Measurements from ENCODE around the gene ALDOB. TPM values are rescaled to one million over a fixed set of nuclear protein-coding genes. Genes with fewer than 3 reads are reported as not detected.

Gene ALDOB
- total RNA-seq, 1 experiment from 2014 or later = 1.2 TPM

DNA sequence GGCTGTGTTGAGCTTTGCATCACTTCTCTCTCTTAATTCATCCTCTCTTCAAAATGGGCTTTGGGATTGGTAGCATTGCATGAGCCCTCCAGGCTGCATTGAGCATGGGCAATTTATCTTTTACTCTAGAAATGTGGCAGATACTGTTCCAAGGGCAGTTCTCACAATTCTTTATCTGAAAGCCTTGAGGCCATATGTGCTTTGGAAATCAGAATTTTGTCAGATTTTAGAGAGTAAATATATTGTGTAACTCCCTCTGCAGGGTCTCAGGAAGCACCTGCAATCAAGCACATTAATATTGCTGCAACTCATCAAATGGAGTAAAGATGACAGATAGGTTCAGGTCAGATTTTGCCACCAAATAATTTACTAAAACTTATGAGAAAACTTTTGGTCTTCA is 17.6 kb downstream of the ALDOB start:
- DNase-seq (ENCODE audit: low read depth, low spot score) = no peak
- no peaks in the 10 kb centered on the region for H3K79me2 ChIP-seq (ENCODE audit: insufficient read depth, low read length)
- ChIA-PET CTCF (no interaction called here), POLR2A (no interaction called here), RAD21 (ENCODE audit: low non-redundant PET in 1 of 2, low total read pairs in 2 of 2, uncharacterized antibody in 2 of 2, unreplicated experiment in 2 of 2) (no interaction called here)
- BruUV-seq (replicated peaks) = no TSS peak
- H2AFZ ChIP-seq (ENCODE audit: low read depth, low read length, poor library complexity, severe bottlenecking) = no peak overlapping the region
- H3K9me2 ChIP-seq (ENCODE audit: insufficient read depth) = no peaks in the 10 kb centered on the region
- H3K9ac ChIP-seq (ENCODE audit: low read length) = no peak overlapping the region
- intact Hi-C loops (cut with micrococcal nuclease) = no loop called here
- TF ChIP-seq EZH2phosphoT487 (IDR thresholded peaks at IDR 0.05; ENCODE audit: borderline replicate concordance) (no peak), FOSL1 (IDR thresholded peaks at IDR 0.05; ENCODE audit: low read depth) (no peak), ZBTB33 (IDR thresholded peaks at IDR 0.05; ENCODE audit: extremely low read depth, insufficient replicate concordance, low read length) (no peak), CBX3 (IDR thresholded peaks at IDR 0.05; ENCODE audit: low read depth) (no peak)
- no peaks in the 10 kb centered on the region for H3K36me3 ChIP-seq (ENCODE audit: control insufficient read depth in 1 of 2, insufficient read depth in 2 of 2, low read length in 2 of 2)
- ATAC-seq = no peak
- H3K27ac ChIP-seq (ENCODE audit: low read depth, low read length) = no peak overlapping the region
- no peaks in the 10 kb centered on the region for H3K9me3 ChIP-seq (ENCODE audit: control insufficient read depth in 1 of 2, insufficient read depth in 1 of 2, low read depth in 1 of 2, low read length in 2 of 2)
- no peaks in the 10 kb centered on the region for H4K20me1 ChIP-seq (ENCODE audit: insufficient read depth)
- no peak overlapping the region for H3K4me3 ChIP-seq (replicated peaks in 1 of 2; ENCODE audit: low read depth in 1 of 2, low read length in 2 of 2)
- H3K4me1 ChIP-seq (ENCODE audit: control insufficient read depth in 1 of 2, insufficient read depth in 2 of 2, low read length in 2 of 2) = no peaks in the 10 kb centered on the region
- H3K27me3 ChIP-seq (ENCODE audit: insufficient read depth, low read length) = peaks cover 5% of the 10 kb centered on the region; the same call in 1 of the 2 replicates
- H3K4me2 ChIP-seq (ENCODE audit: low read length) = no peak overlapping the region

DNA sequence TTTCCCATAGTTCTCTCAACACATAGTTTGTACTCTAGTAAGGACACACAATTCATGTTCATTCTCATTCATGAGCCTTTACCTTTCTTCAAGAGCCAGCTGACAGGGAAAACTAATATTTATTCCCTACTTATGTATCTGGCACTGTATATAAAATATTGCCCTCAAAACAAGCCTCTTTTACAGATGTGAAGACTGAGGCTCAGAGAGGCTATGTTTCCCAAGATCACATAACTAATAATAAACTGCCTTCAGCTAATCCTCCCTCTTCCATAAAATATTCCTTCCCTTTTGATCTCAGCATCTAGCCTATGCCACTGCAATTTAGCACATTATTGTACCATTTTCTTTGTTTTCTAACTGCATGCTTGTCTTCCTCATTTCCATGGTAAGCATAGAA is 18.2 kb downstream of the ALDOB start:
- no TSS peak for BruUV-seq (replicated peaks)
- no peak overlapping the region for H2AFZ ChIP-seq (ENCODE audit: low read depth, low read length, poor library complexity, severe bottlenecking)
- ATAC-seq (no peak), DNase-seq (ENCODE audit: low read depth, low spot score) (no peak)
- no peaks in the 10 kb centered on the region for H4K20me1 ChIP-seq (ENCODE audit: insufficient read depth)
- H3K27ac ChIP-seq (ENCODE audit: low read depth, low read length) = no peak overlapping the region
- intact Hi-C loops (cut with micrococcal nuclease) = no loop called here
- ChIA-PET RAD21 (ENCODE audit: low non-redundant PET in 1 of 2, low total read pairs in 2 of 2, uncharacterized antibody in 2 of 2, unreplicated experiment in 2 of 2) (no interaction called here), CTCF (no interaction called here), POLR2A (no interaction called here)
- H3K4me3 ChIP-seq (replicated peaks in 1 of 2; ENCODE audit: low read depth in 1 of 2, low read length in 2 of 2) = no peak overlapping the region
- H3K79me2 ChIP-seq (ENCODE audit: insufficient read depth, low read length) = no peaks in the 10 kb centered on the region
- no peak overlapping the region for H3K9ac ChIP-seq (ENCODE audit: low read length)
- TF ChIP-seq, protein P1, sequence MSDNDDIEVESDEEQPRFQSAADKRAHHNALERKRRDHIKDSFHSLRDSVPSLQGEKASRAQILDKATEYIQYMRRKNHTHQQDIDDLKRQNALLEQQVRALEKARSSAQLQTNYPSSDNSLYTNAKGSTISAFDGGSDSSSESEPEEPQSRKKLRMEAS (IDR thresholded peaks at IDR 0.05) = no peak
- no peak for TF ChIP-seq POLR2AphosphoS5 (IDR thresholded peaks at IDR 0.05; ENCODE audit: low read depth, low read length)
- TF ChIP-seq FOSL1 (IDR thresholded peaks at IDR 0.05; ENCODE audit: low read depth) = no peak
- TF ChIP-seq ZBTB33 (IDR thresholded peaks at IDR 0.05; ENCODE audit: extremely low read depth, insufficient replicate concordance, low read length) = no peak
- no peak for TF ChIP-seq CBX3 (IDR thresholded peaks at IDR 0.05; ENCODE audit: low read depth)
- TF ChIP-seq ZNF274 (IDR thresholded peaks at IDR 0.05; ENCODE audit: low read depth, low read length) = no peak
- TF ChIP-seq, protein P2, sequence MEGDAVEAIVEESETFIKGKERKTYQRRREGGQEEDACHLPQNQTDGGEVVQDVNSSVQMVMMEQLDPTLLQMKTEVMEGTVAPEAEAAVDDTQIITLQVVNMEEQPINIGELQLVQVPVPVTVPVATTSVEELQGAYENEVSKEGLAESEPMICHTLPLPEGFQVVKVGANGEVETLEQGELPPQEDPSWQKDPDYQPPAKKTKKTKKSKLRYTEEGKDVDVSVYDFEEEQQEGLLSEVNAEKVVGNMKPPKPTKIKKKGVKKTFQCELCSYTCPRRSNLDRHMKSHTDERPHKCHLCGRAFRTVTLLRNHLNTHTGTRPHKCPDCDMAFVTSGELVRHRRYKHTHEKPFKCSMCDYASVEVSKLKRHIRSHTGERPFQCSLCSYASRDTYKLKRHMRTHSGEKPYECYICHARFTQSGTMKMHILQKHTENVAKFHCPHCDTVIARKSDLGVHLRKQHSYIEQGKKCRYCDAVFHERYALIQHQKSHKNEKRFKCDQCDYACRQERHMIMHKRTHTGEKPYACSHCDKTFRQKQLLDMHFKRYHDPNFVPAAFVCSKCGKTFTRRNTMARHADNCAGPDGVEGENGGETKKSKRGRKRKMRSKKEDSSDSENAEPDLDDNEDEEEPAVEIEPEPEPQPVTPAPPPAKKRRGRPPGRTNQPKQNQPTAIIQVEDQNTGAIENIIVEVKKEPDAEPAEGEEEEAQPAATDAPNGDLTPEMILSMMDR (IDR thresholded peaks at IDR 0.05 in 2 of 3, conservative IDR thresholded peaks at IDR 0.05 in 1 of 3; ENCODE audit: borderline replicate concordance in 1 of 3, insufficient read depth in 1 of 3, low read depth in 2 of 3, low read length in 2 of 3) = no peak
- no peak for TF ChIP-seq RAD21 (IDR thresholded peaks at IDR 0.05; ENCODE audit: low read depth)
- no peak for TF ChIP-seq JUND (IDR thresholded peaks at IDR 0.05)
- no peak for TF ChIP-seq EGR1 (IDR thresholded peaks at IDR 0.05; ENCODE audit: low read depth)
- TF ChIP-seq CEBPB (IDR thresholded peaks at IDR 0.05; ENCODE audit: low read depth) = no peak
- no peak for TF ChIP-seq ZFX (IDR thresholded peaks at IDR 0.05)
- TF ChIP-seq, protein P3, sequence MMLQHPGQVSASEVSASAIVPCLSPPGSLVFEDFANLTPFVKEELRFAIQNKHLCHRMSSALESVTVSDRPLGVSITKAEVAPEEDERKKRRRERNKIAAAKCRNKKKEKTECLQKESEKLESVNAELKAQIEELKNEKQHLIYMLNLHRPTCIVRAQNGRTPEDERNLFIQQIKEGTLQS (IDR thresholded peaks at IDR 0.05) = no peak
- H3K27me3 ChIP-seq (ENCODE audit: insufficient read depth, low read length) = peaks cover 5% of the 10 kb centered on the region; the same call in 1 of the 2 replicates
- no peaks in the 10 kb centered on the region for H3K36me3 ChIP-seq (ENCODE audit: control insufficient read depth in 1 of 2, insufficient read depth in 2 of 2, low read length in 2 of 2)
- no peak overlapping the region for H3K4me2 ChIP-seq (ENCODE audit: low read length)
- H3K9me3 ChIP-seq (ENCODE audit: control insufficient read depth in 1 of 2, insufficient read depth in 1 of 2, low read depth in 1 of 2, low read length in 2 of 2) = no peaks in the 10 kb centered on the region
- H3K4me1 ChIP-seq (ENCODE audit: control insufficient read depth in 1 of 2, insufficient read depth in 2 of 2, low read length in 2 of 2) = no peaks in the 10 kb centered on the region
- H3K9me2 ChIP-seq (ENCODE audit: insufficient read depth) = no peaks in the 10 kb centered on the region
